Effector memory CD8-positive, alpha-beta T cell (primary cell): ENCODE results near the gene BST1.
A peak's percentile ranks its signal among the peaks of the same experiment; 100 is the strongest.

Experiments
- ATAC-seq: fragments of 150-1000 bp; cut with Tn5 transposase; replicated peaks from 2 replicates; pipeline ENCODE4 v1.10.0; 2021; ENCODE audit warnings: mild to moderate bottlenecking, moderate library complexity
- DNase-seq, 3 experiments: peaks; one replicate each; pipeline ENCODE4 v3.0.0; 2021
- H3K27ac Mint-ChIP-seq, 2 donors: one replicate each; pipeline ENCODE4 v1.8.0; 2022; ENCODE audit warnings: mild to moderate bottlenecking in 2 of 2, mixed read lengths in 2 of 2, moderate library complexity in 2 of 2
- H3K27me3 Mint-ChIP-seq, 2 donors: one replicate each; pipeline ENCODE4 v1.8.0; 2022; ENCODE audit warnings: mixed read lengths in 2 of 2
- H3K36me3 Mint-ChIP-seq: one replicate; pipeline ENCODE4 v1.8.0; 2022; ENCODE audit warnings: mild to moderate bottlenecking, moderate library complexity, mixed read lengths; ENCODE audit not compliant: insufficient read depth
- H3K4me1 Mint-ChIP-seq, 2 donors: one replicate each; pipeline ENCODE4 v1.8.0; 2022; ENCODE audit warnings: low read depth in 2 of 2, mixed read lengths in 2 of 2
- H3K4me3 Mint-ChIP-seq, 2 donors: one replicate each; pipeline ENCODE4 v1.8.0; 2022; ENCODE audit warnings: mild to moderate bottlenecking in 2 of 2, mixed read lengths in 2 of 2, moderate library complexity in 2 of 2
- H3K9me3 Mint-ChIP-seq, 2 donors: one replicate each; pipeline ENCODE4 v1.8.0; 2022; ENCODE audit warnings: mixed read lengths in 2 of 2

Gene BST1

GRCh38 chr4:15683143-15683495 is 19.7 kb upstream of the BST1 start:
- Mint-ChIP-seq H3K4me3 (peak overlapping the region in 1 of 2 donors; percentile 100), H3K4me1 (peaks cover 25 to 29% of the 10 kb centered on the region in 2 donors), H3K27me3 (no peaks in the 10 kb centered on the region), H3K9me3 (no peaks in the 10 kb centered on the region), H3K36me3 (peaks cover 28% of the 10 kb centered on the region), H3K27ac (no peak overlapping the region)
- DNase-seq (no peak), ATAC-seq (no peak)

DNA sequence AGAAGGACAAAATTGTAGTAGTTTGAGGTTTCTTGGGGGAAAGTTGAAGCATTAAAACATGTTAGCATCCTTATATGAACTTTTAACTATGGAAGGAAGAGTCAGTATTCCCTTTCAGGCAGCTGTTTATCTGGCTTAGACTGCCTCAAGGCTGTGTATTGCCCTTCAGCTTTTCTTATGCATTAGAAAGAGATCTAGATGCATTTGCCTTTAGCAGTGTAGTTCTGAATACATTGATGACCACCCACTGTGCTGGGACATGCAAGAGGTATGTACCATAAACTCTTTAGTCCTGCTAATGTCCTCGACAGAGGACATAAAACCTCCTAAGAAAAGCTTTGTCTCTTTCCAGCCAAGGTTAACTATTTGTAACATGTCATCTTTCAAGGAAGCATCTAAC is 18.4 kb upstream of the BST1 start:
- ATAC-seq: no peak
- H3K4me3 Mint-ChIP-seq: no peak overlapping the region
- no peaks in the 10 kb centered on the region for H3K9me3 Mint-ChIP-seq
- DNase-seq: no peak
- peaks cover 25 to 29% of the 10 kb centered on the region in 2 donors for H3K4me1 Mint-ChIP-seq
- H3K27ac Mint-ChIP-seq: peak overlapping the region in 1 of 2 donors; percentile 6
- no peaks in the 10 kb centered on the region for H3K27me3 Mint-ChIP-seq
- H3K36me3 Mint-ChIP-seq: peaks cover 34% of the 10 kb centered on the region

- Mint-ChIP-seq H3K27ac (no peak overlapping the region), H3K4me3 (no peak overlapping the region), H3K9me3 (no peaks in the 10 kb centered on the region), H3K27me3 (no peaks in the 10 kb centered on the region), H3K4me1 (peaks cover 8 to 14% of the 10 kb centered on the region in 2 donors), H3K36me3 (peaks cover 23% of the 10 kb centered on the region)
- DNase-seq: no peak
- no peak for ATAC-seq
Measured at GRCh38 chr4:15688051-15688450, 14.8 kb upstream of the BST1 start.

DNA sequence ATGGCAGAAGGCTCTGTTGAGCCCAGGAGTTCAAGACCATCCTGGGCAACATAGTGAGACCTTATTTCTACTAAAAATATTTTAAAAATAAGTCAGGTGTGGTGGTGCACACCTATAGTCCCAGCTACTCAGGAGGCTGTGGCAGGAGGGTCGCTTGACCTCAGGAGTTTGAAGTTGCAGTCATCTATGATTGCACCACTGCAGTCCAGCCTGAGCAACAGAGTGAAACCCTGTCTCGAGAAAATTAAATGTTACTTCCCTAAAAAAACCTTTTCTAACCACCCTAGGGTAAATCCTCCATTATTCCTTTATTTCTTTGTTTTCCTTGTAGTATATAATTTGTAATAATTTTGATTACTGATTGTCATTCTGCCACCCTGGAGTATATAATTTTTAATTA is 13.3 kb upstream of the BST1 start:
- Mint-ChIP-seq H3K9me3 (no peaks in the 10 kb centered on the region), H3K27ac (no peak overlapping the region), H3K36me3 (peaks cover 23% of the 10 kb centered on the region), H3K4me3 (no peak overlapping the region), H3K27me3 (no peaks in the 10 kb centered on the region), H3K4me1 (peaks cover 7% of the 10 kb centered on the region in 2 donors)
- DNase-seq (no peak), ATAC-seq (no peak)

DNA sequence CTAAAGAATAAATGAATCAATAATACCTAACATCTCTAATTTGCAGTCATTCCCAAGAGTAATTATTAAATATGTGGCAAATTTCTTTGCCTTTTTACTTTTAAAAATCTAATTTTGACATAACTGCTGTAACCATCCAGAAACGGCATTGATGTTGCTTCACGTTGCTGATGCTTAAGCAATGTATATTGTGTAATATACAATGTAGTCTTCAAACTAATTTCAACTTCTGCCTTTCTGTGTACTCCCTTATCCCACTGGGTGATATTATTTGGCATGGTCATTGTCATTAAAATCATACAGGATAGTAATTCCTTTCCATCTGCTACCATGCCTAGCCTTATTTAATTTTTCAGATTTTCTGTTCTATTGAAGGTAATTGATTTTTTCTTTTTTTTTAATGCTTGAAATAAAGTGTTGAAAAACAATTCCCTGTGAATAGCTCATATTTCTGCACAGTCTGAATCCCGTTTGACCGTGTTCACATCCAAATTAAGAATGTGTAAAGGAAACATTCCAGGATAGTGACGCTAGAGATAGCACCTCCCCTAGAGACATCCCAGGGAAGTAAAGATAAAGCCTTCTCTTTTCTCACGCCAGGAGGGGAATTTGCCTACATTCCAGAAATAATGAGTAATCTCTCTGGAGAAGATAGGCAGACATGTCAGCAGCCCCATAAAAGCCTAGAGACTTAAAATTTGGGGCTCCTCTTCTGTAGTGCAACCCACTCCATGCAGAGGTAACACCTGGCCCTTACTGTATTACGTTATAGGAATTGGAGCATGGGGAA is 12.7 kb upstream of the BST1 start:
- DNase-seq: no peak
- no peak for ATAC-seq
- H3K27me3 Mint-ChIP-seq: no peaks in the 10 kb centered on the region

GRCh38 chr4:15691346-15692135 is 11.3 kb upstream of the BST1 start:
- no peak for ATAC-seq
- H3K27ac Mint-ChIP-seq: no peak overlapping the region
- no peaks in the 10 kb centered on the region for H3K4me1 Mint-ChIP-seq
- no peak overlapping the region for H3K4me3 Mint-ChIP-seq
- DNase-seq: no peak
- peaks cover 0 to under 1% of the 10 kb centered on the region in 2 donors for H3K27me3 Mint-ChIP-seq
- peaks cover 20% of the 10 kb centered on the region for H3K36me3 Mint-ChIP-seq
- H3K9me3 Mint-ChIP-seq: no peaks in the 10 kb centered on the region

More for the DNA sequence above, 12.7 kb upstream of the BST1 start:
- Mint-ChIP-seq H3K27ac (no peak overlapping the region), H3K4me3 (no peak overlapping the region), H3K36me3 (peaks cover 23% of the 10 kb centered on the region), H3K9me3 (no peaks in the 10 kb centered on the region), H3K4me1 (peaks cover 3 to 4% of the 10 kb centered on the region in 2 donors)

GRCh38 chr4:15692602-15693001 is 10.3 kb upstream of the BST1 start:
- Mint-ChIP-seq H3K27ac (no peak overlapping the region), H3K36me3 (peaks cover 11% of the 10 kb centered on the region), H3K9me3 (no peaks in the 10 kb centered on the region), H3K27me3 (peaks cover 8 to 11% of the 10 kb centered on the region in 2 donors), H3K4me1 (peaks cover 0 to 1% of the 10 kb centered on the region in 2 donors), H3K4me3 (no peak overlapping the region)
- ATAC-seq: no peak
- DNase-seq: no peak

DNA sequence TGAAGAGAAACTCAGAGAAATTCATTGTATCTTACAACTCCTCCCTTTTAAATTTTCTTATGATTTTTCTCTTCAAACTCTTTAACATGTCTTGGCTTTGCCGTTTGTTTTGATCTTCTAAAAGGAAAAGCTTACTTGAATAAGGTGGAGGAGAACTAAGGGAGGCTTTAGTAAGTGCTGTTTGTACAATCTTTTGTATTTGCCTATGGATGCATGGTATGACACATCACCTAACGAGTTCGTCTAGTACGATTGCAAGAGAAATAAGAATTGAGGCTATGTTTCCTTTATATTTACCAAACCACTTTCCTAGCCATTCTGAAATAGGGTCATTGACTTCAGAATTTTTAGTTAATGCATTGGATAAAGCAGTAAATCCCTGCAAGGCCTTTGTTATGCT is 8.4 kb upstream of the BST1 start:
- ATAC-seq (no peak), DNase-seq (no peak)
- Mint-ChIP-seq H3K4me1 (peaks cover 0 to 1% of the 10 kb centered on the region in 2 donors), H3K27ac (no peak overlapping the region), H3K4me3 (no peak overlapping the region), H3K36me3 (no peaks in the 10 kb centered on the region), H3K9me3 (no peaks in the 10 kb centered on the region), H3K27me3 (peaks cover 8 to 24% of the 10 kb centered on the region in 2 donors)

DNA sequence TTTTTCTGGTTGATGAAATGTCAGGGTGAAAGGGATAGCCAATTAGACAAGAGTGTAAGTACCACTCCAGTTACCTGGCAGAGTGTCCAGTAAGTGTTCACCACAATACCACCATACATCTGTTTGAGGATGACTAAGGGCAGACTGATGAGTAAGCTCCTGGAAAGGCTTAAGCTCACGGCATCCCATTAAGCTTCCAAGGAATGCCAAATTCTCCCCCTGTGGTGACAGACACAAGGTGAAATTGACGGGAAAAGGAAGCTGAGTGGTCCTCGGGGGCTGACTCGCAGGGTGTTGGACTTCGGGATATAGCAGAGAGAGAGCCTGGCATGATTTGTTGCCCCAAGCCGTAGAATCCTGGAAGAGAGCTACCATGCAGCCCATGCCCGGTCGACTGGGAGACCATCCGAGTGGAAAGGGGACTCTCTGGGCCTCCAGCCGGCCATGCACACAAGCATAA is 7.6 kb upstream of the BST1 start:
- no peak for ATAC-seq
- Mint-ChIP-seq H3K4me3 (no peak overlapping the region), H3K4me1 (peaks cover 0 to 1% of the 10 kb centered on the region in 2 donors), H3K27me3 (peaks cover 13 to 33% of the 10 kb centered on the region in 2 donors), H3K9me3 (no peaks in the 10 kb centered on the region), H3K36me3 (no peaks in the 10 kb centered on the region), H3K27ac (no peak overlapping the region)
- DNase-seq: no peak

DNA sequence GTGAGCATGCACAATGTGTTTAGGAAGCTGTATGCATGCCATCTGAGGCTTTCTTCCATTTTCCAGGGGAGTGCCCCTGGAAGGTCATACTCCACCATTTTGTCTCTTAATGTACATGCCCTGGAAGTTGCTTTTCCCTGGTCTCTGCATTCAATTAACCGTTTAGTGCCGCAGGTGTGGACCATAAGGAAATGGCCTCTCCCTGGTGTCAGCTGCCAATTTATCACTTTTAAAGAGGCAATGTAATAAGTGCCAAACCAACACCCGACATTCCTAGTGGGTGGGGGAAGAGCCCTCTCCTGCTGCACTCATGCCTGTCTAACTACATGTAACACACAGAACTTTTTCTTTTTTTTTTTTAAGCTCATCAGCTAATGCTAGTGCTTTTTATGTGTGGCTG is 7.1 kb upstream of the BST1 start:
- Mint-ChIP-seq H3K27me3 (peaks cover 14 to 37% of the 10 kb centered on the region in 2 donors), H3K4me1 (peaks cover 0 to 1% of the 10 kb centered on the region in 2 donors), H3K36me3 (no peaks in the 10 kb centered on the region), H3K9me3 (no peaks in the 10 kb centered on the region), H3K27ac (no peak overlapping the region), H3K4me3 (no peak overlapping the region)
- ATAC-seq (no peak), DNase-seq (no peak)

DNA sequence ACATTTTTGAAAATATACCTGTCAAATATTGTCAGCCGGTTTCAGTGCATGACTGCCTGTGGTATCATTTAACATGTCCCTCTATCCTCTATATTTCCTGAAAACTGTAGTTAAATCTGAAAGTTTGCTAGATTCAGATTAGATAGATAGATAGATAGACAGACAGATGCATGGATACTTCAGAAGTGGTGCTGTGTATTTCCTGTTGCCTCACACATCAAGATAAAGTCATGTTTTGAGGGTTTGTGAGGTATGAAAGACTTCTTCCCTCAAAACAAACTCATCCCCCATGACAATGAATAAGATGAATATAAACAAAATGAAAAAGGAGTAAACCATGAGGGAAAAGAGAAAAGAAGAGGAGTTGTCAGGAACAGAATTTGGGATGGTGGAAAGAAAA is 6.0 kb upstream of the BST1 start:
- H3K4me3 Mint-ChIP-seq: no peak overlapping the region

DNA sequence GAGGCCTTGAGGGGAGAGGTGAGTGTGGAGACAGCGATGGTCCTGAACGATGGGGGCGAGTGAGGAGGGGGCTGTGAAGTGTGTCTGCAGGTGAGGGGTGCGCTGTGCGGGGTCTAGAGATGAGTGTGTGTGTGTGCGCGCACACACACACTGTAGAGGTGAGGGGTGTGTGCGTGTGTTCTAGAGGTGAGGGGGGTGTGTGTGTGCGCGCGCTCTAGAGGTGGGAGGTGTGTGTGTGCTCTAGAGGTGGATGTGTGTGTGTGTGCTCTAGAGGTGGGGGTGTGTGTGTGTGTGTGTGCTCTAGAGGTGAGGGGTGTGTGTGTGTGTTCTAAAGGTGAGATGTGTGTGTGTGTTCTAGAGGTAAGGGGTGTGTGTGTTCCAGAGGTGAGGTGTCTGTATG is 574 bp downstream of the BST1 start:
- no peak for DNase-seq
- H3K27ac Mint-ChIP-seq: peak overlapping the region; percentile 11 to 88
- ATAC-seq: peak; percentile 2
- peaks cover 15 to 17% of the 10 kb centered on the region in 2 donors for H3K4me1 Mint-ChIP-seq
- H3K9me3 Mint-ChIP-seq: no peaks in the 10 kb centered on the region
- peaks cover 12 to 27% of the 10 kb centered on the region in 2 donors for H3K27me3 Mint-ChIP-seq
- peaks cover 3% of the 10 kb centered on the region for H3K36me3 Mint-ChIP-seq
- H3K4me3 Mint-ChIP-seq: peak overlapping the region; percentile 86 to 87

More for the DNA sequence above, 6.0 kb upstream of the BST1 start:
- DNase-seq (no peak), ATAC-seq (no peak)
- peaks cover 0 to 1% of the 10 kb centered on the region in 2 donors for H3K4me1 Mint-ChIP-seq
- peaks cover 17 to 41% of the 10 kb centered on the region in 2 donors for H3K27me3 Mint-ChIP-seq
- H3K9me3 Mint-ChIP-seq: no peaks in the 10 kb centered on the region
- H3K36me3 Mint-ChIP-seq: no peaks in the 10 kb centered on the region
- no peak overlapping the region for H3K27ac Mint-ChIP-seq

GRCh38 chr4:15704129-15704528 is 1.3 kb downstream of the BST1 start:
- no peak overlapping the region for H3K27ac Mint-ChIP-seq
- ATAC-seq (no peak), DNase-seq (no peak)
- peaks cover 12 to 20% of the 10 kb centered on the region in 2 donors for H3K27me3 Mint-ChIP-seq
- H3K4me3 Mint-ChIP-seq: peak overlapping the region; percentile 86 to 87
- H3K9me3 Mint-ChIP-seq: no peaks in the 10 kb centered on the region
- peaks cover 3% of the 10 kb centered on the region for H3K36me3 Mint-ChIP-seq
- peaks cover 15 to 17% of the 10 kb centered on the region in 2 donors for H3K4me1 Mint-ChIP-seq
